Neural progenitor cell (in vitro differentiated cells): ENCODE measurements around the gene LDB3. TPM values are rescaled to one million over a fixed set of nuclear protein-coding genes. Genes with fewer than 3 reads are reported as not detected.

Source experiments
- DNase-seq: peaks from one replicate; pipeline ENCODE4 v3.0.0-alpha.2; 2016; ENCODE audit warnings: low spot score
- H2AFZ ChIP-seq: fragments of 200-600 bp; sonication (generic); replicated peaks from 2 replicates; pipeline ENCODE4 v1.6.1; 2016; ENCODE audit warnings: antibody characterized with exemption
- H3F3A ChIP-seq: fragments of 200-600 bp; sonication (generic); 2 replicates; pipeline ENCODE4 v1.6.1; 2016; ENCODE audit warnings: antibody characterized with exemption, low read depth
- H3K27ac ChIP-seq: fragments of 200-600 bp; sonication (generic); 2 replicates; pipeline ENCODE4 v1.5.1; 2016; ENCODE audit warnings: mild to moderate bottlenecking
- H3K27me3 ChIP-seq: fragments of 200-600 bp; sonication (generic); 2 replicates; pipeline ENCODE4 v1.6.1; 2016; ENCODE audit warnings: mild to moderate bottlenecking, moderate library complexity
- H3K36me3 ChIP-seq: fragments of 200-600 bp; sonication (generic); 2 replicates; pipeline ENCODE4 v1.5.1; 2016
- H3K4me1 ChIP-seq: fragments of 200-600 bp; sonication (generic); 2 replicates; pipeline ENCODE4 v1.6.1; 2016; ENCODE audit warnings: mixed run types
- H3K4me2 ChIP-seq: fragments of 200-600 bp; sonication (generic); 2 replicates; pipeline ENCODE4 v1.6.1; 2016
- H3K4me3 ChIP-seq: fragments of 200-600 bp; sonication (generic); 2 replicates; pipeline ENCODE4 v1.5.1; 2016
- H3K79me2 ChIP-seq: fragments of 200-600 bp; sonication (generic); 2 replicates; pipeline ENCODE4 v1.6.1; 2016; ENCODE audit warnings: low read depth
- H3K9ac ChIP-seq: fragments of 200-600 bp; sonication (generic); 2 replicates; pipeline ENCODE4 v1.6.1; 2016
- H3K9me3 ChIP-seq: fragments of 200-600 bp; sonication (generic); 2 replicates; pipeline ENCODE4 v1.5.1; 2016; ENCODE audit warnings: low read depth
- H4K20me1 ChIP-seq: fragments of 200-600 bp; sonication (generic); 2 replicates; pipeline ENCODE4 v1.6.1; 2016; ENCODE audit warnings: low read depth
- H3K27ac Mint-ChIP-seq: 3 replicates; pipeline ENCODE4 v1.8.0; 2021; ENCODE audit warnings: mixed read lengths
- H3K27me3 Mint-ChIP-seq: 2 replicates; pipeline ENCODE4 v1.8.0; 2022; ENCODE audit warnings: low read depth, mild to moderate bottlenecking, inconsistent platforms, moderate library complexity, mixed read lengths; ENCODE audit not compliant: insufficient read depth
- H3K36me3 Mint-ChIP-seq: 3 replicates; pipeline ENCODE4 v1.8.0; 2021; ENCODE audit warnings: mixed read lengths
- H3K4me1 Mint-ChIP-seq: 3 replicates; pipeline ENCODE4 v1.8.0; 2021; ENCODE audit warnings: mixed read lengths
- H3K4me3 Mint-ChIP-seq: 3 replicates; pipeline ENCODE4 v1.8.0; 2021; ENCODE audit warnings: mild to moderate bottlenecking, moderate library complexity, mixed read lengths
- H3K9me3 Mint-ChIP-seq: 3 replicates; pipeline ENCODE4 v1.8.0; 2020; ENCODE audit warnings: mixed read lengths
- EZH2 ChIP-seq: fragments of 200-600 bp; sonication (generic); IDR thresholded peaks from 2 replicates; pipeline ENCODE4 v1.6.1; 2017; ENCODE audit warnings: antibody characterized with exemption, mild to moderate bottlenecking, moderate library complexity
- EZH2phosphoT487 ChIP-seq: fragments of 200-600 bp; sonication (generic); IDR thresholded peaks from 2 replicates; pipeline ENCODE4 v1.6.1; 2017; ENCODE audit warnings: antibody characterized with exemption
- total RNA-seq: library from RNA; depleted of rRNA; stranded (reverse); fragments of >200 nt; gene quantifications from 2 replicates; pipeline ENCODE4 v1.2.3, GENCODE V29; 2015; ENCODE audit warnings: low replicate concordance
- TF ChIP-seq, protein P1 (sequence below): fragments of 200-600 bp; sonication (generic); IDR thresholded peaks from 2 replicates; pipeline ENCODE4 v1.5.1; 2017; ENCODE audit warnings: antibody characterized with exemption, mild to moderate bottlenecking

The LDB3 gene
- total RNA-seq, 1 donor from 2014 or later, result not detected

DNA sequence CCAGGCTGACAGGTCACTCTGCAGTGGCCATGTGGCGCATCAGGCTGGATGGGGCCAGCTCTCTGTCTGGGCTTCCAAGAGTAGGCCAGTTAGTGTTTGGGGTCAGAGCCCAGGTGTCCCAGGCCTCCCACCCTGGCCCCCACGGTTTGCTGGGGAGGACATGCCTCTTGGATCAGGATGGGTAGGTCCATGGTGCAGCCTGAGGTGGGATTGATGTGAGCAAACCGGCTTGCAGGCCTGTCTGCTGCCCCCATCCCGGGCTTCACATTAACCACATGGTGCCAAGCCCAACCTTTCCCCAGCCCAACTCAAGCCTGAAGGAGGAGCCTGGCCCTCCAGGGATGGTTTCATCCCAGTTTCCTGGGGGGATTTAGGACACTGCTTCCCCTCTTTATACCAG, 39.2 kb downstream of the LDB3 start:
- TF ChIP-seq, protein P1, sequence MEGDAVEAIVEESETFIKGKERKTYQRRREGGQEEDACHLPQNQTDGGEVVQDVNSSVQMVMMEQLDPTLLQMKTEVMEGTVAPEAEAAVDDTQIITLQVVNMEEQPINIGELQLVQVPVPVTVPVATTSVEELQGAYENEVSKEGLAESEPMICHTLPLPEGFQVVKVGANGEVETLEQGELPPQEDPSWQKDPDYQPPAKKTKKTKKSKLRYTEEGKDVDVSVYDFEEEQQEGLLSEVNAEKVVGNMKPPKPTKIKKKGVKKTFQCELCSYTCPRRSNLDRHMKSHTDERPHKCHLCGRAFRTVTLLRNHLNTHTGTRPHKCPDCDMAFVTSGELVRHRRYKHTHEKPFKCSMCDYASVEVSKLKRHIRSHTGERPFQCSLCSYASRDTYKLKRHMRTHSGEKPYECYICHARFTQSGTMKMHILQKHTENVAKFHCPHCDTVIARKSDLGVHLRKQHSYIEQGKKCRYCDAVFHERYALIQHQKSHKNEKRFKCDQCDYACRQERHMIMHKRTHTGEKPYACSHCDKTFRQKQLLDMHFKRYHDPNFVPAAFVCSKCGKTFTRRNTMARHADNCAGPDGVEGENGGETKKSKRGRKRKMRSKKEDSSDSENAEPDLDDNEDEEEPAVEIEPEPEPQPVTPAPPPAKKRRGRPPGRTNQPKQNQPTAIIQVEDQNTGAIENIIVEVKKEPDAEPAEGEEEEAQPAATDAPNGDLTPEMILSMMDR, result no peak
- no peak for TF ChIP-seq EZH2
- no peak for TF ChIP-seq EZH2phosphoT487
- H3K36me3 Mint-ChIP-seq, result no peaks in the 10 kb centered on the region
- no peak overlapping the region for H3K27ac ChIP-seq
- H3K79me2 ChIP-seq, result no peaks in the 10 kb centered on the region
- no peaks in the 10 kb centered on the region for H4K20me1 ChIP-seq
- H3K27me3 Mint-ChIP-seq, result no peaks in the 10 kb centered on the region
- H3K27ac Mint-ChIP-seq, result no peak overlapping the region
- peaks cover 26% of the 10 kb centered on the region for H3K4me1 ChIP-seq
- no peak overlapping the region for H3K4me3 ChIP-seq
- DNase-seq, result no peak
- no peaks in the 10 kb centered on the region for H3K36me3 ChIP-seq
- peaks cover 31% of the 10 kb centered on the region for H3K4me1 Mint-ChIP-seq
- no peak overlapping the region for H2AFZ ChIP-seq
- no peaks in the 10 kb centered on the region for H3K9me3 Mint-ChIP-seq
- H3K4me3 Mint-ChIP-seq, result no peak overlapping the region
- no peak overlapping the region for H3K4me2 ChIP-seq
- H3F3A ChIP-seq, result peaks cover 18% of the 10 kb centered on the region
- H3K27me3 ChIP-seq, result peaks cover 2% of the 10 kb centered on the region
- no peaks in the 10 kb centered on the region for H3K9me3 ChIP-seq
- H3K9ac ChIP-seq, result no peak overlapping the region

DNA sequence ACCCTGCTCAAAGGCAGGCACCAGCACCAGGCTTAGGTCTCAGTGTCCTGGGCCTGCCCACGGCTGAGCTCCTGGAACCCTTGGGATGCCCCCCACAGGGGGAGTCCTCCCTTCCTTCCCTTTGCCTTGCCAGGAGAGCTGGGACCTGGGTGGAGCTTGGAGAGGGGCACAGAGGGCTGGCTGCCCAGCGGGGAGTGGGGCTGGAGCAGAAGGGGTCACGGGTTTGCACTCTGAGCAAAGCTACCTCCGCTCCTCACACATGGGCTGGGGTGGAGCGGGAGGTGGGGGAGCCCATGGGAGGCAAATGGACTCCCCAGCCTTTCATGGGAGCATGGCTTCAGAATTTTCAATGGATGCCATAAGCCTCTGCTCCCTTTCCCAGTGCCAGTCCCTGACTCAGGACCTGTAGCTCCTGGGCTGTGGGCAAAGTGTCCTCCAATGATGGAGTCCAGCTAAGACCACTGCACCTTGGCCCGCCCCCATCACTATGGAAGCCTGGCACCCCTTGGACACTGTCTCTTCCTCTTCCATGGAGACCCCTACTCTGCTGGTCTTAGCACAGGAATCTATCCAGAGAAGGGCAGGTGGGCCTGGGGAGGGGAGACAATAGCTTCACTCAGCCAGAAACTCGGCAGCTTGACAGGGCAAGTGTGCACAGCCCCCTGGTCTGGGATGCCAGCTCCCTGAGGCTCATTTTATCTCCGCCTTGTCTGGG, 39.9 kb downstream of the LDB3 start:
- Histone ChIP-seq H3K4me2 (no peak overlapping the region), H3K27me3 (peaks cover 5% of the 10 kb centered on the region), H3K9ac (no peak overlapping the region), H3K9me3 (no peaks in the 10 kb centered on the region), H4K20me1 (no peaks in the 10 kb centered on the region), H3K27ac (no peak overlapping the region), H3K4me1 (peaks cover 27% of the 10 kb centered on the region), H3K79me2 (no peaks in the 10 kb centered on the region), H2AFZ (no peak overlapping the region), H3K4me3 (no peak overlapping the region), H3F3A (peaks cover 22% of the 10 kb centered on the region), H3K36me3 (no peaks in the 10 kb centered on the region)
- TF ChIP-seq EZH2phosphoT487 (no peak), EZH2 (no peak)
- TF ChIP-seq, protein P1, result no peak
- no peaks in the 10 kb centered on the region for H3K36me3 Mint-ChIP-seq
- H3K4me1 Mint-ChIP-seq, result peaks cover 31% of the 10 kb centered on the region
- H3K27ac Mint-ChIP-seq, result no peak overlapping the region
- DNase-seq, result no peak
- no peak overlapping the region for H3K4me3 Mint-ChIP-seq
- H3K27me3 Mint-ChIP-seq, result no peaks in the 10 kb centered on the region
- H3K9me3 Mint-ChIP-seq, result no peaks in the 10 kb centered on the region

DNA sequence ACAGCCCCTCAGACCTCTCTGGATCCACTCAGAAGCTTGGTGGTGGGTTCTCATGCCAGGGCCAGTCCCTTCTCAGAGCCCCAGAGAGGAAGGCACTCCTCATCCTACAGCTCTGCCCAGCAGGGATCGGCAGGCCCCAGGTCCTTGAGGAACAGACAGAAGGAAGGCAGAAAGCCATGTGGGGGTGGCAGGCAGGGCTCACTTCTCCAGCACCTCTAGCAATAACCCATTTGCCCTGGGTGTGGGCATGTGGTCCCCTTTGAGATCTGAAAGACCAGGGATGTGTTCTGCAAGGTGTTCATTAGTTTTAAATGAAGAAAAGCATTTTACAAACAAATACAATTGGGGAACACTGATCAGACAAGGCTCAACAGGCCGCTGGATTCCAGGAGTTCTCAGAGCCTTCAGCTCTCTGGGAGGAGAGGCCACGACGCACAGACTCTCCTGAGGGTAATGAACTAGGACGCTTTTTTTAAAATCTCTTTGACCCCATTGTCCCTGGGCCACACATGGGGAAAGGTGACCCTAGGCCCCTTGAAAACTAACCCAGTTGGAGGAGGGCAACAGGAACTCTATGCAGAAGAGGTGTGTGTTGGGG, 40.6 kb downstream of the LDB3 start:
- H3K27me3 ChIP-seq, result peaks cover 5% of the 10 kb centered on the region
- no peak overlapping the region for H3K9ac ChIP-seq
- no peak overlapping the region for H3K4me2 ChIP-seq
- H3K4me1 ChIP-seq, result peaks cover 27% of the 10 kb centered on the region
- H2AFZ ChIP-seq, result no peak overlapping the region
- no peaks in the 10 kb centered on the region for H3K9me3 ChIP-seq
- Mint-ChIP-seq H3K27me3 (no peaks in the 10 kb centered on the region), H3K36me3 (no peaks in the 10 kb centered on the region), H3K4me1 (peaks cover 31% of the 10 kb centered on the region), H3K4me3 (peak overlapping the region; percentile 41), H3K9me3 (no peaks in the 10 kb centered on the region), H3K27ac (peak overlapping the region; percentile 60)
- TF ChIP-seq EZH2phosphoT487 (no peak), EZH2 (no peak)
- TF ChIP-seq, protein P1, result no peak
- no peaks in the 10 kb centered on the region for H3K79me2 ChIP-seq
- H3K27ac ChIP-seq, result no peak overlapping the region
- DNase-seq, result no peak
- H3K36me3 ChIP-seq, result no peaks in the 10 kb centered on the region
- no peaks in the 10 kb centered on the region for H4K20me1 ChIP-seq
- peaks cover 26% of the 10 kb centered on the region for H3F3A ChIP-seq
- no peak overlapping the region for H3K4me3 ChIP-seq
